HEK293T (cell line): ENCODE results near the gene CAVIN1.

Experiments
- CTCF ChIA-PET: fragments of 350-600 bp; formaldehyde crosslinking; extraction: SDS; loops from one replicate; lab custom pipeline; 2021; ENCODE audit warnings: antibody characterized with exemption, inconsistent platforms; lab: Yijun Ruan, JAX
- POLR2A ChIA-PET: fragments of 350-600 bp; formaldehyde crosslinking; extraction: SDS; loops from one replicate; lab custom pipeline; 2020; ENCODE audit warnings: antibody characterized with exemption, inconsistent platforms; lab: Yijun Ruan, JAX
- DNase-seq: peaks from one replicate; pipeline ENCODE4 v3.0.0; 2012; ENCODE audit warnings: mixed read lengths; ENCODE audit errors: extremely low spot score
- ARNT ChIP-seq: fragments of 450-650 bp; IDR thresholded peaks from 2 replicates; pipeline ENCODE4 v1.6.1; 2017; ENCODE audit warnings: mild to moderate bottlenecking
- BHLHE40 ChIP-seq: fragments of 450-650 bp; IDR thresholded peaks from 2 replicates; pipeline ENCODE4 v1.6.1; 2016; ENCODE audit warnings: mild to moderate bottlenecking, moderate library complexity, borderline replicate concordance
- CTBP1 ChIP-seq: fragments of 450-650 bp; IDR thresholded peaks from 2 replicates; pipeline ENCODE4 v1.6.1; 2016; ENCODE audit warnings: borderline replicate concordance
- ELF4 ChIP-seq: fragments of 450-650 bp; IDR thresholded peaks from 2 replicates; pipeline ENCODE4 v1.6.1; 2017; ENCODE audit warnings: antibody characterized with exemption
- FOXA1 ChIP-seq: fragments of 450-650 bp; IDR thresholded peaks from 2 replicates; pipeline ENCODE4 v1.6.1; 2016; ENCODE audit warnings: mild to moderate bottlenecking
- FOXK2 ChIP-seq: fragments of 450-650 bp; IDR thresholded peaks from 2 replicates; pipeline ENCODE4 v1.6.1; 2016; ENCODE audit warnings: mild to moderate bottlenecking
- FOXM1 ChIP-seq: fragments of 450-650 bp; IDR thresholded peaks from 2 replicates; pipeline ENCODE4 v1.6.1; 2017; ENCODE audit warnings: mild to moderate bottlenecking, borderline replicate concordance
- HDGF ChIP-seq: fragments of 450-650 bp; IDR thresholded peaks from 2 replicates; pipeline ENCODE4 v1.6.1; 2017; ENCODE audit warnings: antibody characterized with exemption, borderline replicate concordance
- L3MBTL2 ChIP-seq: fragments of 450-650 bp; conservative IDR thresholded peaks from 2 replicates; pipeline ENCODE4 v1.6.1; 2016; ENCODE audit warnings: mild to moderate bottlenecking
- LEF1 ChIP-seq: fragments of 450-650 bp; IDR thresholded peaks from 2 replicates; pipeline ENCODE4 v1.6.1; 2017; ENCODE audit warnings: mild to moderate bottlenecking, borderline replicate concordance
- NFRKB ChIP-seq: fragments of 450-650 bp; IDR thresholded peaks from 2 replicates; pipeline ENCODE4 v1.6.1; 2016; ENCODE audit warnings: mild to moderate bottlenecking, moderate library complexity
- SP1 ChIP-seq: fragments of 450-650 bp; IDR thresholded peaks from 2 replicates; pipeline ENCODE4 v1.6.1; 2017
- SUZ12 ChIP-seq: fragments of 450-650 bp; IDR thresholded peaks from 2 replicates; pipeline ENCODE4 v1.6.1; 2016; ENCODE audit warnings: mild to moderate bottlenecking
- TARDBP ChIP-seq: fragments of 450-650 bp; IDR thresholded peaks from 2 replicates; pipeline ENCODE4 v1.6.1; 2016
- ZNF384 ChIP-seq: fragments of 450-650 bp; IDR thresholded peaks from 2 replicates; pipeline ENCODE4 v1.6.1; 2016
- TF ChIP-seq, protein P1 (sequence below): fragments of 450-650 bp; IDR thresholded peaks from 2 replicates; pipeline ENCODE4 v1.6.1; 2016

CAVIN1 gene

GRCh38 chr17:42389899-42390298 lies 33.2 kb downstream of the CAVIN1 start:
- TF ChIP-seq TARDBP = no peak
- TF ChIP-seq NFRKB = no peak
- TF ChIP-seq ELF4 = no peak
- no peak for TF ChIP-seq SP1
- TF ChIP-seq ARNT = no peak
- TF ChIP-seq HDGF = no peak
- no peak for TF ChIP-seq CTBP1
- TF ChIP-seq FOXA1 = no peak
- TF ChIP-seq ZNF384 = no peak
- TF ChIP-seq FOXM1 = no peak
- no peak for TF ChIP-seq BHLHE40
- no peak for TF ChIP-seq FOXK2
- TF ChIP-seq SUZ12 = no peak
- TF ChIP-seq L3MBTL2 = no peak
- no peak for TF ChIP-seq LEF1
- TF ChIP-seq, protein P1, sequence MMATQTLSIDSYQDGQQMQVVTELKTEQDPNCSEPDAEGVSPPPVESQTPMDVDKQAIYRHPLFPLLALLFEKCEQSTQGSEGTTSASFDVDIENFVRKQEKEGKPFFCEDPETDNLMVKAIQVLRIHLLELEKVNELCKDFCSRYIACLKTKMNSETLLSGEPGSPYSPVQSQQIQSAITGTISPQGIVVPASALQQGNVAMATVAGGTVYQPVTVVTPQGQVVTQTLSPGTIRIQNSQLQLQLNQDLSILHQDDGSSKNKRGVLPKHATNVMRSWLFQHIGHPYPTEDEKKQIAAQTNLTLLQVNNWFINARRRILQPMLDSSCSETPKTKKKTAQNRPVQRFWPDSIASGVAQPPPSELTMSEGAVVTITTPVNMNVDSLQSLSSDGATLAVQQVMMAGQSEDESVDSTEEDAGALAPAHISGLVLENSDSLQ = no peak
- POLR2A ChIA-PET = interaction anchor here (0.9 to 2.1 kb wide), 3 partner anchors 9 to 147 kb away, joined by 3 to 11 read pairs (median 4); partner anchors contain the start of gene NAGLU
- no peak for DNase-seq
- CTCF ChIA-PET = interaction anchor here (1.3 kb wide), 1 partner anchor 16 kb away, joined by 3 read pairs; no protein-coding TSS in a partner anchor

DNA sequence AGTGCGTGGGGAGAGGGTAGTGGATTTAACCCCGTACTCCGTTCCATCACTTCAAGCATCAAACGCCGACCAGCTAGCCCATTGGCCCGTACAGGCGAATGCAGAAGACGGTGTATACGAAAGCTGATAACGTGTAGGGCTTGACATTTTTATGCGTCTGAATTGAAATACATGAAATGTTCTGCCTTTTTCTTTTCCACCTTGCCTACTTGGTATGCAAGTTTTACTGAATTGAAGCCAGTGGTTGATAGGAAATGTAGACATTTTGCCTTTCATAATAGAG lies 34.0 kb downstream of the CAVIN1 start:
- CTCF ChIA-PET = interaction anchor here (1.3 kb wide), 1 partner anchor 17 kb away, joined by 9 read pairs; no protein-coding TSS in a partner anchor
- TF ChIP-seq BHLHE40 (no peak), LEF1 (no peak), L3MBTL2 (peak; percentile 67; the same call in 1 of the 2 replicates), TARDBP (no peak), ARNT (no peak), FOXK2 (no peak), ELF4 (no peak), SUZ12 (no peak), FOXM1 (no peak), SP1 (no peak), FOXA1 (no peak), ZNF384 (no peak)
- TF ChIP-seq, protein P1 = peak; percentile 20; the same call in 1 of the 2 replicates
- DNase-seq = no peak
- POLR2A ChIA-PET = interaction anchor here (0.6 to 2.1 kb wide), 19 partner anchors 10 to 423 kb away, joined by 3 to 14 read pairs (median 3); partner anchors contain the start of genes CAVIN1, CNP, KAT2A and NAGLU

DNA sequence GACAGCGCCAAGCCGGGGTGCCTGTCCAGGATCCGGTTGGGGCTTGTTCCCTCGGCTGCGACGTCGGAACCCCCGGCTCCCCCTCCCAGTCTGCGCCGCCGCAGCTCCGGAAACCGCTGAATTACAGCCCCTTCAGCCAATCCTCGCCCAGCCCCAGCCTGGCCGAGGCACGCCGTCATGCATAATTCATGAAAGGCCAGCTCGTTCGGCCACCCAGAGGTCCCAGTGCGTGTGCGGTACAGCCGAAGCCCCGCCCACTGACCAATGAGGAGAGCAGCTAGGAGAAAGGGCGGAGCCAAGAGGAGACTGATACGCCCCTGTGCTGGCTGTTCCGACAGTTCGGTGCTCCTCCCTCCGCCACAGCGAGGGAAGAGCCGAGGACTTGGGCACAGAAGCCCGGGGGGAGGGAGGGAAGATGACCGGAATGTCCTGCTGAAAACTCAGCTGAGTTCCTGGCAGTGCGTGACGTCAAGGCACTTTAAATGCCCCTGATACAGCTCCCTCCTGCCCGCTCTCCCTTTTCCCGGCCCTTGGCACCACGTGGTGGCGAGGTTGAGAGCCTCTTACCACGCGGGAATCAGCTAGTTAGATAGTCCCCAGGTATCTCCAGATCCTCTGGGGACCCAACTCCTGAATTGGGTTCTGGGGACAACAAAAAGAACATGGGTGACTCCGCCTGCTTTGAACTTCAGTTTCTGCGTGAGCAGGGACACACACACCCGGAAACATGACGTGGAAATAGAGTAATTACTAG lies 34.5 kb downstream of the CAVIN1 start, which contains the start of gene STAT3:
STAT3 (minus strand) TSS at position 62 of the 754 bp plus-strand sequence. CDS start 39,926 bp downstream, outside the sequence.
- POLR2A ChIA-PET = interaction anchor here (0.6 to 2.1 kb wide), 23 partner anchors 8 to 422 kb away, joined by 3 to 14 read pairs (median 3); partner anchors contain the start of genes CAVIN1, CNP, KAT2A and NAGLU
- TF ChIP-seq CTBP1 (peak; percentile 56; the same call in 1 of the 2 replicates), FOXA1 (no peak), ZNF384 (no peak), L3MBTL2 (peak; percentile 98), HDGF (no peak), ARNT (0 out of 2 replicates have a peak, but pooled peaks have one; percentile 52), FOXM1 (no peak), ELF4 (no peak), SUZ12 (no peak), BHLHE40 (no peak), TARDBP (peak; percentile 49; the same call in 1 of the 2 replicates), LEF1 (no peak), SP1 (peak; percentile 63; the same call in 1 of the 2 replicates)
- TF ChIP-seq, protein P1 = peak; percentile 99
- peak; percentile 100 for DNase-seq
- CTCF ChIA-PET = interaction anchor here (0.7 to 1.3 kb wide), 3 partner anchors 14 to 66 kb away, joined by 3 to 9 read pairs (median 3); no protein-coding TSS in a partner anchor

- TF ChIP-seq, protein P1 = no peak
- peak; percentile 63 for TF ChIP-seq L3MBTL2
- POLR2A ChIA-PET = interaction anchor here (0.6 to 2.1 kb wide), 20 partner anchors 9 to 421 kb away, joined by 3 to 14 read pairs (median 3); partner anchors contain the start of genes CAVIN1 and CNP
- DNase-seq = peak; percentile 35
- CTCF ChIA-PET = interaction anchor here (0.7 to 1.3 kb wide), 4 partner anchors 15 to 66 kb away, joined by 3 to 9 read pairs (median 3); no protein-coding TSS in a partner anchor
Measured at GRCh38 chr17:42387661-42388380, 35.2 kb downstream of the CAVIN1 start.
